Activated CD4-positive, alpha-beta memory T cell treated with anti-CD3 and anti-CD28 coated beads for 36 hours (primary cell): ENCODE measurements around the gene GPR146. TPM values are rescaled to one million over a fixed set of nuclear protein-coding genes. Genes with fewer than 3 reads are reported as not detected.
"Not testable (repeated sequence)": the region's sequence is repeated elsewhere in the genome, so short reads cannot be mapped to it uniquely, and the experiment has no call there.

ENCODE experiments used
- CTCF ChIA-PET: fragments of 350-600 bp; sonication (Branson Sonifier 250); formaldehyde crosslinking; loops from one replicate; lab custom pipeline; 2021; ENCODE audit warnings: antibody characterized with exemption, inconsistent platforms; lab: Charles Lee
- POLR2A ChIA-PET: fragments of 350-600 bp; sonication (Branson Sonifier 250); formaldehyde crosslinking; loops from one replicate; lab custom pipeline; 2021; ENCODE audit warnings: antibody characterized with exemption; lab: Charles Lee
- DNase-seq: peaks from one replicate; pipeline ENCODE4 v3.0.0-alpha.2; 2020
- H3K27ac Mint-ChIP-seq: one replicate; pipeline ENCODE4 v1.8.0; 2021; ENCODE audit warnings: mixed read lengths
- H3K27me3 Mint-ChIP-seq: one replicate; pipeline ENCODE4 v1.8.0; 2021; ENCODE audit warnings: mixed read lengths
- H3K36me3 Mint-ChIP-seq: one replicate; pipeline ENCODE4 v1.8.0; 2021; ENCODE audit warnings: mixed read lengths
- H3K4me1 Mint-ChIP-seq: one replicate; pipeline ENCODE4 v1.8.0; 2021; ENCODE audit warnings: low read depth, mixed read lengths
- H3K4me3 Mint-ChIP-seq: one replicate; pipeline ENCODE4 v1.8.0; 2021; ENCODE audit warnings: mild to moderate bottlenecking, mixed read lengths
- H3K9me3 Mint-ChIP-seq: one replicate; pipeline ENCODE4 v1.8.0; 2021; ENCODE audit warnings: mixed read lengths
- intact Hi-C: fragments of 100-400 bp; cut with micrococcal nuclease; formaldehyde crosslinking; loops from one replicate; pipeline ENCODE4 v1.15.1; 2023
- total RNA-seq, 2 experiments: library from RNA; stranded (reverse); gene quantifications; one replicate each; pipeline ENCODE4 v1.2.3, GENCODE V29; 2021

The GPR146 gene
- total RNA-seq, 2 experiments from 2014 or later, result 1.6 to 2.1 TPM

DNA sequence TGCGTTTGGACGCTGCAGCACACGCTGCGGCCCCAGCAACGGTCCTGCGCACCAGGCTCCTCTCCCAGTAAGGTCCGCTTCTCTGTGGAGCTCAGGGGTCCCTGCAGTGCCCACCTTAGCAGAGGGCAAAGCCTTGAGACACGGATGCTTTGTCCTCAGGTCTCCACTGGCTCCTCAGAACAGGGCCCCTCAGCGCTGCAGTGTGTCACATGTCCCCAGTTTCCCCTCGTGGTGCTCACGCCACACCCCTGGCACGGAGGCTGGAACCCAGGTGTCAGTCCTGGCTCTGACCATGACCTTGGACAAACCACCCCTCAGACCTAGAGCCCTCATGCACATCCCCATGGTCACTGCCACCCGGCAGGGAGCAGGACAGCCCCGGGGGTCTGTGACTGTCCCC lies 23.7 kb downstream of the GPR146 start:
- intact Hi-C loops, result no loop called here
- ChIA-PET POLR2A (no interaction called here), CTCF (interaction anchor here (6.5 kb wide), 1 partner anchor 73 kb away, joined by 300 read pairs; no protein-coding TSS in a partner anchor)
- H3K4me1 Mint-ChIP-seq, result peaks cover 5% of the 10 kb centered on the region
- DNase-seq, result no peak
- H3K4me3 Mint-ChIP-seq, result no peak overlapping the region
- H3K27me3 Mint-ChIP-seq, result no peaks in the 10 kb centered on the region
- H3K36me3 Mint-ChIP-seq, result no peaks in the 10 kb centered on the region
- H3K27ac Mint-ChIP-seq, result no peak overlapping the region
- no peaks in the 10 kb centered on the region for H3K9me3 Mint-ChIP-seq

- Mint-ChIP-seq H3K4me3 (no peak overlapping the region), H3K4me1 (peaks cover 5% of the 10 kb centered on the region), H3K36me3 (no peaks in the 10 kb centered on the region), H3K27ac (no peak overlapping the region), H3K9me3 (no peaks in the 10 kb centered on the region), H3K27me3 (no peaks in the 10 kb centered on the region)
- ChIA-PET POLR2A (no interaction called here), CTCF (interaction anchor here (6.5 kb wide), 1 partner anchor 73 kb away, joined by 300 read pairs; no protein-coding TSS in a partner anchor)
- intact Hi-C loops, result no loop called here
- DNase-seq, result no peak
These were observed 24.3 kb downstream of the GPR146 start for GRCh38 chr7:1068619-1069018.

GRCh38 chr7:1070544-1071011 lies 26.2 kb downstream of the GPR146 start:
- H3K9me3 Mint-ChIP-seq, result no peaks in the 10 kb centered on the region
- no peak for DNase-seq
- POLR2A ChIA-PET, result no interaction called here
- CTCF ChIA-PET, result no interaction called here
- intact Hi-C loops, result no loop called here
- no peaks in the 10 kb centered on the region for H3K27me3 Mint-ChIP-seq
- H3K4me1 Mint-ChIP-seq, result peaks cover 2% of the 10 kb centered on the region
- H3K4me3 Mint-ChIP-seq, result no peak overlapping the region
- H3K27ac Mint-ChIP-seq, result no peak overlapping the region
- no peaks in the 10 kb centered on the region for H3K36me3 Mint-ChIP-seq

GRCh38 chr7:1071731-1072254 lies 27.4 kb downstream of the GPR146 start:
- intact Hi-C loops, result no loop called here
- ChIA-PET CTCF (no interaction called here), POLR2A (no interaction called here)
- H3K36me3 Mint-ChIP-seq, result no peaks in the 10 kb centered on the region
- H3K27ac Mint-ChIP-seq, result no peak overlapping the region
- no peaks in the 10 kb centered on the region for H3K4me1 Mint-ChIP-seq
- no peak overlapping the region for H3K4me3 Mint-ChIP-seq
- no peaks in the 10 kb centered on the region for H3K27me3 Mint-ChIP-seq
- DNase-seq, result no peak
- no peaks in the 10 kb centered on the region for H3K9me3 Mint-ChIP-seq

- Mint-ChIP-seq H3K4me1 (no peaks in the 10 kb centered on the region), H3K27me3 (no peaks in the 10 kb centered on the region), H3K9me3 (no peaks in the 10 kb centered on the region), H3K27ac (no peak overlapping the region), H3K36me3 (no peaks in the 10 kb centered on the region), H3K4me3 (no peak overlapping the region)
- ChIA-PET CTCF (interaction anchor here (0.8 kb wide), 1 partner anchor 13 kb away, joined by 3 read pairs; no protein-coding TSS in a partner anchor), POLR2A (no interaction called here)
- intact Hi-C loops, result no loop called here
- no peak for DNase-seq
These were observed 29.0 kb downstream of the GPR146 start for GRCh38 chr7:1073142-1073977.

DNA sequence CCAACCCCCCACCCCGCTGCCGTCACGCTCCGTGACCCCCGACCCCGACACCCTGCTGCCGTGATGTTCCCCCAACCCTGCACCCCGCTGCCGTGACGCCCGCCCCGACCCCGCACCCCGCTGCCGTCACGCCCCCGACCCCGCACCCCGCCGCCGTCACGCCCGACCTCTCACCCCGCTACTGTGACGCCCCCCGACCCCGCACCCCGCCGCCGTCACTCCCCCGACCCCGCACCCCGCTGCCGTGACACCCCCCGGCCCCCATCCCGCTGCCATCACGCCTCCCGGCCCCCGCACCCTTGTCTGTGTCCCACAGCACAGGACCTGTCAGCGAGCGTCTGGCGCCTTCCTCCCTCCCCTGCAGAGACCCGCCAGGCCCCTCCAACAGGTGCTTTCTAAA lies 29.7 kb downstream of the GPR146 start:
- POLR2A ChIA-PET, H3K27ac Mint-ChIP-seq, DNase-seq, intact Hi-C loops, H3K27me3 Mint-ChIP-seq, H3K36me3 Mint-ChIP-seq, H3K4me1 Mint-ChIP-seq, H3K9me3 Mint-ChIP-seq, H3K4me3 Mint-ChIP-seq: not testable (repeated sequence)
- CTCF ChIA-PET, result interaction anchor here (2.0 kb wide), 1 partner anchor 81 kb away, joined by 7 read pairs; no protein-coding TSS in a partner anchor

- CTCF ChIA-PET, result interaction anchor here (2.0 kb wide), 1 partner anchor 82 kb away, joined by 7 read pairs; no protein-coding TSS in a partner anchor
- no peak overlapping the region for H3K27ac Mint-ChIP-seq
- no peaks in the 10 kb centered on the region for H3K27me3 Mint-ChIP-seq
- H3K9me3 Mint-ChIP-seq, result no peaks in the 10 kb centered on the region
- no peak overlapping the region for H3K4me3 Mint-ChIP-seq
- H3K4me1 Mint-ChIP-seq, result no peaks in the 10 kb centered on the region
- no peaks in the 10 kb centered on the region for H3K36me3 Mint-ChIP-seq
- no peak for DNase-seq
- POLR2A ChIA-PET, result no interaction called here
- intact Hi-C loops, result no loop called here
These were observed 30.5 kb downstream of the GPR146 start for GRCh38 chr7:1074593-1075431.

- no peak overlapping the region for H3K4me3 Mint-ChIP-seq
- POLR2A ChIA-PET, result no interaction called here
- H3K9me3 Mint-ChIP-seq, result no peaks in the 10 kb centered on the region
- no peaks in the 10 kb centered on the region for H3K27me3 Mint-ChIP-seq
- CTCF ChIA-PET, result interaction anchor here (0.6 to 2.4 kb wide), 3 partner anchors 51 to 84 kb away, joined by 3 to 12 read pairs (median 7); no protein-coding TSS in a partner anchor
- no peaks in the 10 kb centered on the region for H3K36me3 Mint-ChIP-seq
- H3K27ac Mint-ChIP-seq, result peak overlapping the region; percentile 54
- H3K4me1 Mint-ChIP-seq, result no peaks in the 10 kb centered on the region
- intact Hi-C loops, result no loop called here
- DNase-seq, result no peak
These were observed 32.1 kb downstream of the GPR146 start for GRCh38 chr7:1076184-1077072.

GRCh38 chr7:1078519-1078918 lies 34.2 kb downstream of the GPR146 start:
- POLR2A ChIA-PET, result no interaction called here
- Mint-ChIP-seq H3K27me3 (no peaks in the 10 kb centered on the region), H3K9me3 (no peaks in the 10 kb centered on the region), H3K36me3 (no peaks in the 10 kb centered on the region), H3K4me3 (no peak overlapping the region), H3K4me1 (no peaks in the 10 kb centered on the region), H3K27ac (no peak overlapping the region)
- no peak for DNase-seq
- intact Hi-C loops, result no loop called here
- CTCF ChIA-PET, result interaction anchor here (2.2 to 2.4 kb wide), 2 partner anchors 13 to 85 kb away, joined by 12 to 13 read pairs; no protein-coding TSS in a partner anchor

DNA sequence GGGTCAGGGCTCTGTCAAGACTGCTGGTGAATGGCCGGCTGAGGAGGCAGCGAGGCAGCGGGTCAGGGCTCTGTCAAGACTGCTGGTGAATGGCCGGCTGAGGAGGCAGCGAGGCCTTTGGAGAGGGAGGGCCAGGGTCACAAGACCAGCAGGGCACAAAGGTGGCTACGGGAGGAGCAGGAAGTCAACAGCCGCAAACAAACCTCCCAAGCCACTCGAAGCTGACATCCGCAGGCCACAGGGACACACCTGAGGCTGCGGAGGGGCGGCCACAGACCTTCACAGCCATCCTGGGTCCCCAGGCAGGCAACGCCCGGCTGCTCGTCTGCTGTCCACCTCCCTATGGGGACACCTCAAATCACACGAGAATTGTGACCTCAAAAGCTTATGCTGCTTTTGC lies 34.6 kb downstream of the GPR146 start:
- H3K27ac Mint-ChIP-seq, result no peak overlapping the region
- H3K9me3 Mint-ChIP-seq, result no peaks in the 10 kb centered on the region
- intact Hi-C loops, result no loop called here
- no peaks in the 10 kb centered on the region for H3K27me3 Mint-ChIP-seq
- no peaks in the 10 kb centered on the region for H3K36me3 Mint-ChIP-seq
- POLR2A ChIA-PET, result no interaction called here
- no peak overlapping the region for H3K4me3 Mint-ChIP-seq
- no peak for DNase-seq
- H3K4me1 Mint-ChIP-seq, result no peaks in the 10 kb centered on the region
- CTCF ChIA-PET, result interaction anchor here (2.2 kb wide), 1 partner anchor 13 kb away, joined by 13 read pairs; no protein-coding TSS in a partner anchor

- H3K4me3 Mint-ChIP-seq, result no peak overlapping the region
- no peaks in the 10 kb centered on the region for H3K9me3 Mint-ChIP-seq
- H3K36me3 Mint-ChIP-seq, result no peaks in the 10 kb centered on the region
- no peaks in the 10 kb centered on the region for H3K27me3 Mint-ChIP-seq
- CTCF ChIA-PET, result interaction anchor here (2.2 kb wide), 1 partner anchor 14 kb away, joined by 13 read pairs; no protein-coding TSS in a partner anchor
- POLR2A ChIA-PET, result no interaction called here
- no peak overlapping the region for H3K27ac Mint-ChIP-seq
- H3K4me1 Mint-ChIP-seq, result no peaks in the 10 kb centered on the region
- intact Hi-C loops, result no loop called here
- DNase-seq, result no peak
These were observed 35.2 kb downstream of the GPR146 start for GRCh38 chr7:1079546-1079945.
